ENCODE measurements around the gene CEP170B. TPM values are rescaled to one million over a fixed set of nuclear protein-coding genes. Genes with fewer than 3 reads are reported as not detected.

Gene CEP170B
- total RNA-seq, 1 donor from 2014 or later = 55.4 TPM

DNA sequence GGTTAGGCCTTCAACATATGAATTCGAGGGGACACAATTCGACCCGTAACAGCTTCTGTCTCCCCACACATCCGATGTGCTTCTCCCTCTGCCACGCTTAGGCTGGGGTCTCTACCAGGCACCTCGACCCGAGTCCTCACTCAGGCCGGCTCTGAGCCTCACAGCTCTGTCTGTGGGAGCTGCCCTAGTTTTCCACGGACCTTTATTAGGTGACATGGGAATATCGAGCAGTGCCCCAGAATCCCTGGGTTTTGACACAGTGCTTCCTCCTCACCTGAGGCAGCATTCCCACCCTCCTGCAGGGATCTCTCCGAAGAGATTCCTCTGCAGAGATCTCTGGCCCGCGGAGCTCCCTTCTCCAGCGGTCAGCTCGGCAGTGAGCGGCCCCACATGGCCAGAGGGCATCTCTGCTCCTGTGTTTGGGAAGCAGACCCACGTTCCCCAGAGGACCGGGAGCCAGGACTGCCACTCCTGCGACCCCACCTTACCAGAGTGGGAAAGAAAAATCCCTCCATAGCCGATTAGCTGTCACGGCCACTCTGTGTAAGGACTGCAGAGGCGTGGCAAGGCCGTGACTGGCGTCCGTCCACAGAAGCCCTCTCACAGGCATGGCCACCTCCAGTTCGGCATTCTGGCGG, 43.0 kb upstream of the CEP170B start:
- Histone ChIP-seq H3K9ac (ENCODE audit: low read length) (no peak overlapping the region), H4K20me1 (ENCODE audit: insufficient read depth, low read length) (no peaks in the 10 kb centered on the region), H3K4me3 (ENCODE audit: insufficient read depth, low read depth, low read length) (no peak overlapping the region), H3K4me2 (ENCODE audit: low read length) (no peak overlapping the region), H3K27ac (ENCODE audit: low read depth, low read length) (no peak overlapping the region), H2AFZ (ENCODE audit: low read depth, low read length) (no peak overlapping the region), H3K36me3 (ENCODE audit: insufficient read depth, low read length) (no peaks in the 10 kb centered on the region), H3K9me3 (ENCODE audit: insufficient read depth, low read depth, low read length) (peaks cover 8% of the 10 kb centered on the region), H3K4me1 (ENCODE audit: insufficient read depth, low read length) (peaks cover 14% of the 10 kb centered on the region), H3K27me3 (ENCODE audit: insufficient read depth, low read length) (no peaks in the 10 kb centered on the region), H3K79me2 (ENCODE audit: insufficient read depth, low read length) (no peaks in the 10 kb centered on the region)
- H3K9me3 Mint-ChIP-seq (ENCODE audit: unreplicated experiment) = peaks cover 3% of the 10 kb centered on the region
- peaks cover 4% of the 10 kb centered on the region for H3K36me3 Mint-ChIP-seq (ENCODE audit: low read depth, unreplicated experiment)
- peaks cover 6% of the 10 kb centered on the region for H3K27me3 Mint-ChIP-seq (ENCODE audit: low read depth, unreplicated experiment)
- no peak overlapping the region for H3K27ac Mint-ChIP-seq (ENCODE audit: unreplicated experiment)
- H3K4me1 Mint-ChIP-seq (ENCODE audit: low read depth, unreplicated experiment) = peaks cover 2% of the 10 kb centered on the region
- DNase-seq (ENCODE audit: low read depth) (no peak), FAIRE-seq (no peak)
- TF ChIP-seq CTCF (IDR thresholded peaks at IDR 0.05; ENCODE audit: insufficient read depth, low read depth, low read length) (no peak), EZH2 (IDR thresholded peaks at IDR 0.05; ENCODE audit: insufficient read depth, low read length) (no peak)
- H3K4me3 Mint-ChIP-seq (ENCODE audit: unreplicated experiment) = no peak overlapping the region

DNA sequence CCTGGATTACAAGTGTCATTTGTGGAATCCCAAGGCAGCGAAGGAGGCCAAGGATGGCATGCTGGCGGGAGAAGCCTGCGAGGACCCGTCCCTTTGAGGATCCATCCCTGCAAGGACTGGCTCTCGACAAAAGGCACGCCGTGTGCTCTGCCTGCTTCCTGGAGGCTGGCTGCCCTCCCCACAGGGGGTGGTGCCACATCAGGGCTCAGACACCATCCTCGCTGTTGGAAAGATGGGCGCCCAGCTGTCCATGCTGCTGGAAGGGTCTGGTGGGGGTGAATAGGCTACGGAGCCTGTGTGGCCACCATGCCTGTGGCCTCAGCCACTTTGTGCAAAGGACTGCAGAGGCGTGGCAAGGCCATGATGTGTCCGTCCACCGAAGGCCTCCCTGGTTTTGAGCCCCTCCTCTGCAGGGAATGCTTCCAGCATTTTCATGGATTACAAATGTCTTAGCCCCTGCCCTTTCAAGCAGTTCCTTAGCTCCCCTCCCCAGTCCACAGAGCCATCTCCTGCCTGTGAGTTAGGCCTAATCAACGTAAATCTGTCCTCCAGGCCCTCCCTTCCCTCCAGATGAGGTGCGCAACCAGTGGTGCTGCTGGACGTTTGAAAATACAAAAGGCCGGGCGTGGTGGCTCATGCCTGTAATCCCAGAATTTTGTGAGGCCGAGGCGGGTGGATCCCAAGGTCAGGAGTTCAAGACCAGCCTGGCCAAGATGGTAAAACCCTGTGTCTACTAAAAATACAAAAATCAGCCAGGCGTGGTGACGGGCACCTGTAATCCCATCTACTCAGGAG, 42.0 kb upstream of the CEP170B start:
- H3K4me2 ChIP-seq (ENCODE audit: low read length) = no peak overlapping the region
- no peak overlapping the region for H3K27ac ChIP-seq (ENCODE audit: low read depth, low read length)
- no peak overlapping the region for H2AFZ ChIP-seq (ENCODE audit: low read depth, low read length)
- peaks cover 6% of the 10 kb centered on the region for H3K9me3 ChIP-seq (ENCODE audit: insufficient read depth, low read depth, low read length)
- peaks cover 4% of the 10 kb centered on the region for H3K36me3 Mint-ChIP-seq (ENCODE audit: low read depth, unreplicated experiment)
- no peaks in the 10 kb centered on the region for H3K79me2 ChIP-seq (ENCODE audit: insufficient read depth, low read length)
- peaks cover 6% of the 10 kb centered on the region for H3K27me3 Mint-ChIP-seq (ENCODE audit: low read depth, unreplicated experiment)
- peaks cover 18% of the 10 kb centered on the region for H3K4me1 ChIP-seq (ENCODE audit: insufficient read depth, low read length)
- peaks cover 2% of the 10 kb centered on the region for H3K4me1 Mint-ChIP-seq (ENCODE audit: low read depth, unreplicated experiment)
- peaks cover 3% of the 10 kb centered on the region for H3K9me3 Mint-ChIP-seq (ENCODE audit: unreplicated experiment)
- no peak overlapping the region for H3K9ac ChIP-seq (ENCODE audit: low read length)
- H3K27ac Mint-ChIP-seq (ENCODE audit: unreplicated experiment) = no peak overlapping the region
- FAIRE-seq = no peak
- no peaks in the 10 kb centered on the region for H3K36me3 ChIP-seq (ENCODE audit: insufficient read depth, low read length)
- no peak for DNase-seq (ENCODE audit: low read depth)
- no peaks in the 10 kb centered on the region for H3K27me3 ChIP-seq (ENCODE audit: insufficient read depth, low read length)
- no peak for TF ChIP-seq CTCF (IDR thresholded peaks at IDR 0.05; ENCODE audit: insufficient read depth, low read depth, low read length)
- no peak for TF ChIP-seq EZH2 (IDR thresholded peaks at IDR 0.05; ENCODE audit: insufficient read depth, low read length)
- H3K4me3 Mint-ChIP-seq (ENCODE audit: unreplicated experiment) = no peak overlapping the region
- H3K4me3 ChIP-seq (ENCODE audit: insufficient read depth, low read depth, low read length) = no peak overlapping the region
- H4K20me1 ChIP-seq (ENCODE audit: insufficient read depth, low read length) = no peaks in the 10 kb centered on the region

Measured in astrocyte (in vitro differentiated cells and primary cell).